ENCODE data around the gene TM2D3. TPM values are rescaled to one million over a fixed set of nuclear protein-coding genes. Genes with fewer than 3 reads are reported as not detected.

TM2D3 gene
- total and polyA plus RNA-seq, 2 donors (not counting 3 experiments of a cell fraction or from before 2014, with no cell fraction given), result 34.3 to 51.5 TPM

DNA sequence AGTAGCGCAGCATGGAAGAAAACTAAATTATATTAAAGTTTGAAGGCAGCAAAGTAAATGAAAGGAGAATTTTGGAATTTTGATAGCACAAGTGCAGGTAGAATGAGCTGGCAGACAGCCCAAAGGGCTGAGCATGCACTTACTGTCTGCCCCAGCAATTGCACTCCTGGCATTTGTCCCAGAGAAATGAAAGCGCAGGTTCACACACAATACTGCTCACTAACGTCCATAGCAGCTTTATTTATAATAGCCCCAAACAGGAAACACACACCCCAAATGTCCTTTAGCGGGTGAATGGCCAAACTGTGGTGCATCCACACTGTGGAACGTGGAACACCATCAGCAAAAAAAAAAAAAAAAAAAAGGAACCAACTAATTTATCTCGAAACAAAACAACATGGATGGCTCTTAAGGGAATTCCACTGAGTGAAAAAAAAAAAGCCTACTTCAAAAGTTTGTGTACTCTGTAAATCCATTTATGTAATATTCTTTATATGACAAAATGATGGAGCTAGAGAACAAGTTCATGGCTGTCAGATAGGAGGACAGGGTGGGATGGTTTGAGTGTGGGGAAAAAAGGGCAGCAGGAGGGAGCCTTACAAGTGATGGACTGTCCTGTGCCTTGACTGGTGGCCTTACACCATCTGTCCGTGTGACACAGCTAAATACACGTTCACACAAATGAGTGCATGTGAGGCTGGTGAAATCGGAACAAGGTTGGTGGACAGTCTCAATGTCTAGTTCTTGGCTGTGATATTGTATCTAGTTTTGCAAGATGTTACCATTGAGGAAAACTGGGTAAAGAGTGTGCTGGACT, 6.0 kb upstream of the TM2D3 start:
- Histone ChIP-seq H2AFZ (ENCODE audit: low read depth, low read length) (no peak overlapping the region), H3K4me1 (ENCODE audit: control insufficient read depth, extremely low read depth, insufficient read depth, low read length) (peaks cover 5% of the 10 kb centered on the region), H3K9ac (replicated peaks; ENCODE audit: extremely low read depth, insufficient read depth, low read length) (no peak overlapping the region), H3K4me3 (replicated peaks in 1 of 3; ENCODE audit: insufficient read depth in 1 of 3, low read depth in 1 of 3, low read length in 3 of 3) (no peak overlapping the region), H3K4me2 (ENCODE audit: insufficient read depth, low read length) (no peak overlapping the region), H3K27me3 (ENCODE audit: control insufficient read depth in 2 of 2, insufficient read depth in 2 of 2, low read length in 2 of 2) (no peaks in the 10 kb centered on the region), H3K9me1 (replicated peaks; ENCODE audit: control insufficient read depth, extremely low read depth, insufficient read depth, low read length) (no peaks in the 10 kb centered on the region), H3K79me2 (ENCODE audit: control insufficient read depth, insufficient read depth, low read length) (no peaks in the 10 kb centered on the region), H4K20me1 (replicated peaks; ENCODE audit: control insufficient read depth, extremely low read depth, insufficient read depth, low read length) (no peaks in the 10 kb centered on the region), H3K36me3 (ENCODE audit: control insufficient read depth in 2 of 2, extremely low read depth in 1 of 2, insufficient read depth in 2 of 2, low read length in 2 of 2) (no peaks in the 10 kb centered on the region), H3K27ac (ENCODE audit: insufficient read depth, low read depth, low read length) (no peak overlapping the region), H3K9me3 (replicated peaks; ENCODE audit: control insufficient read depth, insufficient read depth, low read length) (no peaks in the 10 kb centered on the region)
- dilution Hi-C loops (cut with MboI; ENCODE audit: extremely low pct_ligation_motif_present, low sequenced_read_pairs), result no loop called here
- peak; percentile 56 for DNase-seq (ENCODE audit: low read depth, low spot score)
- intact Hi-C loops (cut with micrococcal nuclease), result no loop called here
- CTCF ChIA-PET, result interaction anchor here (0.7 to 2.2 kb wide), 5 partner anchors 9 to 358 kb away, joined by 3 to 7 read pairs (median 3); no protein-coding TSS in a partner anchor
- no TSS peak for BruUV-seq (replicated peaks)
- POLR2A ChIA-PET, result no interaction called here
- TF ChIP-seq, protein P1, sequence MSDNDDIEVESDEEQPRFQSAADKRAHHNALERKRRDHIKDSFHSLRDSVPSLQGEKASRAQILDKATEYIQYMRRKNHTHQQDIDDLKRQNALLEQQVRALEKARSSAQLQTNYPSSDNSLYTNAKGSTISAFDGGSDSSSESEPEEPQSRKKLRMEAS (IDR thresholded peaks at IDR 0.05; ENCODE audit: insufficient read depth, insufficient read length), result no peak
- TF ChIP-seq, protein P2, sequence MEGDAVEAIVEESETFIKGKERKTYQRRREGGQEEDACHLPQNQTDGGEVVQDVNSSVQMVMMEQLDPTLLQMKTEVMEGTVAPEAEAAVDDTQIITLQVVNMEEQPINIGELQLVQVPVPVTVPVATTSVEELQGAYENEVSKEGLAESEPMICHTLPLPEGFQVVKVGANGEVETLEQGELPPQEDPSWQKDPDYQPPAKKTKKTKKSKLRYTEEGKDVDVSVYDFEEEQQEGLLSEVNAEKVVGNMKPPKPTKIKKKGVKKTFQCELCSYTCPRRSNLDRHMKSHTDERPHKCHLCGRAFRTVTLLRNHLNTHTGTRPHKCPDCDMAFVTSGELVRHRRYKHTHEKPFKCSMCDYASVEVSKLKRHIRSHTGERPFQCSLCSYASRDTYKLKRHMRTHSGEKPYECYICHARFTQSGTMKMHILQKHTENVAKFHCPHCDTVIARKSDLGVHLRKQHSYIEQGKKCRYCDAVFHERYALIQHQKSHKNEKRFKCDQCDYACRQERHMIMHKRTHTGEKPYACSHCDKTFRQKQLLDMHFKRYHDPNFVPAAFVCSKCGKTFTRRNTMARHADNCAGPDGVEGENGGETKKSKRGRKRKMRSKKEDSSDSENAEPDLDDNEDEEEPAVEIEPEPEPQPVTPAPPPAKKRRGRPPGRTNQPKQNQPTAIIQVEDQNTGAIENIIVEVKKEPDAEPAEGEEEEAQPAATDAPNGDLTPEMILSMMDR (IDR thresholded peaks at IDR 0.05; ENCODE audit: extremely low read depth in 1 of 2, insufficient read depth in 1 of 2, low read depth in 1 of 2, low read length in 2 of 2), result no peak
- TF ChIP-seq JUN (IDR thresholded peaks at IDR 0.05; ENCODE audit: borderline replicate concordance, insufficient read depth, insufficient read length, low read depth) (no peak), MYC (IDR thresholded peaks at IDR 0.05; ENCODE audit: low read depth, low read length) (no peak), FOS (IDR thresholded peaks at IDR 0.05; ENCODE audit: borderline replicate concordance, insufficient read depth, low read length) (no peak), POLR2A (IDR thresholded peaks at IDR 0.05; ENCODE audit: low read depth, low read length) (no peak), EZH2 (IDR thresholded peaks at IDR 0.05; ENCODE audit: borderline replicate concordance, low read depth, low read length, severe bottlenecking) (no peak), GATA2 (IDR thresholded peaks at IDR 0.05; ENCODE audit: insufficient read depth, insufficient read length, low read depth, low read length) (no peak), POLR2AphosphoS5 (IDR thresholded peaks at IDR 0.05; ENCODE audit: insufficient read depth, low read depth, low read length) (no peak)
- no peak for FAIRE-seq
